8988T (cell line): ENCODE data around the gene AGAP9.
"Not testable (repeated sequence)": the region's sequence is repeated elsewhere in the genome, so short reads cannot be mapped to it uniquely, and the experiment has no call there.

Experiments used
- DNase-seq: peaks from one replicate; pipeline ENCODE4 v3.0.0; 2011

The AGAP9 gene

GRCh38 chr10:47456794-47457527 is 66.5 kb downstream of the AGAP9 start:
- DNase-seq, result no peak

- no peak for DNase-seq
These were observed 67.2 kb downstream of the AGAP9 start for GRCh38 chr10:47456079-47456785.

- DNase-seq, result not testable (repeated sequence)
These were observed 67.9 kb downstream of the AGAP9 start for GRCh38 chr10:47455350-47456078.

- DNase-seq, result no peak
These were observed 68.7 kb downstream of the AGAP9 start for GRCh38 chr10:47454780-47455058.

- no peak for DNase-seq
These were observed 69.2 kb downstream of the AGAP9 start for GRCh38 chr10:47454008-47454779.

- DNase-seq, result no peak
These were observed 70.1 kb downstream of the AGAP9 start for GRCh38 chr10:47453141-47454007.

GRCh38 chr10:47452495-47453140 is 70.8 kb downstream of the AGAP9 start:
- DNase-seq, result no peak

- no peak for DNase-seq
These were observed 71.4 kb downstream of the AGAP9 start for GRCh38 chr10:47451998-47452494.
